ENCODE data around the gene CBX4. TPM values are rescaled to one million over a fixed set of nuclear protein-coding genes. Genes with fewer than 3 reads are reported as not detected.

Gene CBX4
- total and polyA plus RNA-seq, 2 of the 13 experiments (the other 11 are each of a cell fraction or from before 2014, with no cell fraction given), result 25.8 to 50.8 TPM

GRCh38 chr17:79798299-79799173, 40.7 kb downstream of the CBX4 start (continued):
- TF ChIP-seq MXD1 (CRISPR knock-in tag; IDR thresholded peaks at IDR 0.05) (no peak; the same call in 1 of the 2 replicates), ADNP (CRISPR knock-in tag; IDR thresholded peaks at IDR 0.05) (no peak), ZSCAN22 (CRISPR knock-in tag; IDR thresholded peaks at IDR 0.05) (0 out of 2 replicates have a peak, but pooled peaks have one; percentile 16), ZNF674 (CRISPR knock-in tag; IDR thresholded peaks at IDR 0.05; ENCODE audit: low read depth) (no peak), HMGA1 (CRISPR knock-in tag; conservative IDR thresholded peaks at IDR 0.05) (no peak), ZNF550 (CRISPR knock-in tag; IDR thresholded peaks at IDR 0.05; ENCODE audit: borderline replicate concordance) (0 out of 2 replicates have a peak, but pooled peaks have one; percentile 47), STAG1 (CRISPR knock-in tag; IDR thresholded peaks at IDR 0.05) (no peak), HIVEP1 (CRISPR knock-in tag; IDR thresholded peaks at IDR 0.05) (no peak), ZNF3 (CRISPR knock-in tag; IDR thresholded peaks at IDR 0.05) (no peak), NR2F2 (IDR thresholded peaks at IDR 0.05; ENCODE audit: borderline replicate concordance, low read depth) (no peak), ZNF441 (CRISPR knock-in tag; IDR thresholded peaks at IDR 0.05; ENCODE audit: borderline replicate concordance) (peak; percentile 69; the same call in 1 of the 2 replicates), EEA1 (CRISPR knock-in tag; IDR thresholded peaks at IDR 0.05; ENCODE audit: borderline replicate concordance) (peak; percentile 69; the same call in 1 of the 2 replicates), CEBPG (CRISPR knock-in tag; IDR thresholded peaks at IDR 0.05) (no peak), SIX1 (CRISPR knock-in tag; IDR thresholded peaks at IDR 0.05; ENCODE audit: borderline replicate concordance) (no peak), FOXO1 (CRISPR knock-in tag; IDR thresholded peaks at IDR 0.05) (no peak), RARG (CRISPR knock-in tag; IDR thresholded peaks at IDR 0.05; ENCODE audit: low read depth) (no peak), HHEX (CRISPR knock-in tag; IDR thresholded peaks at IDR 0.05) (no peak), GATA4 (IDR thresholded peaks at IDR 0.05; ENCODE audit: borderline replicate concordance, low read depth) (no peak), EP300 (IDR thresholded peaks at IDR 0.05; ENCODE audit: low read depth in 2 of 2, low read length in 2 of 2) (no peak), EP300 (CRISPR knock-in tag; IDR thresholded peaks at IDR 0.05; ENCODE audit: borderline replicate concordance) (no peak), YY1 (IDR thresholded peaks at IDR 0.05; ENCODE audit: insufficient read depth, insufficient replicate concordance, low read depth, low read length) (no peak), HDAC1 (CRISPR knock-in tag; IDR thresholded peaks at IDR 0.05) (no peak), ZSCAN20 (CRISPR knock-in tag; IDR thresholded peaks at IDR 0.05; ENCODE audit: borderline replicate concordance) (no peak), ZNF747 (CRISPR knock-in tag; IDR thresholded peaks at IDR 0.05; ENCODE audit: borderline replicate concordance) (0 out of 2 replicates have a peak, but pooled peaks have one; percentile 51), SP140L (CRISPR knock-in tag; IDR thresholded peaks at IDR 0.05; ENCODE audit: borderline replicate concordance) (no peak), ZNF570 (CRISPR knock-in tag; IDR thresholded peaks at IDR 0.05; ENCODE audit: borderline replicate concordance) (no peak), HOXA5 (CRISPR knock-in tag; IDR thresholded peaks at IDR 0.05) (0 out of 2 replicates have a peak, but pooled peaks have one; percentile 29), ZNF275 (CRISPR knock-in tag; IDR thresholded peaks at IDR 0.05; ENCODE audit: borderline replicate concordance) (0 out of 2 replicates have a peak, but pooled peaks have one; percentile 22)
- TF ChIP-seq, protein P1, sequence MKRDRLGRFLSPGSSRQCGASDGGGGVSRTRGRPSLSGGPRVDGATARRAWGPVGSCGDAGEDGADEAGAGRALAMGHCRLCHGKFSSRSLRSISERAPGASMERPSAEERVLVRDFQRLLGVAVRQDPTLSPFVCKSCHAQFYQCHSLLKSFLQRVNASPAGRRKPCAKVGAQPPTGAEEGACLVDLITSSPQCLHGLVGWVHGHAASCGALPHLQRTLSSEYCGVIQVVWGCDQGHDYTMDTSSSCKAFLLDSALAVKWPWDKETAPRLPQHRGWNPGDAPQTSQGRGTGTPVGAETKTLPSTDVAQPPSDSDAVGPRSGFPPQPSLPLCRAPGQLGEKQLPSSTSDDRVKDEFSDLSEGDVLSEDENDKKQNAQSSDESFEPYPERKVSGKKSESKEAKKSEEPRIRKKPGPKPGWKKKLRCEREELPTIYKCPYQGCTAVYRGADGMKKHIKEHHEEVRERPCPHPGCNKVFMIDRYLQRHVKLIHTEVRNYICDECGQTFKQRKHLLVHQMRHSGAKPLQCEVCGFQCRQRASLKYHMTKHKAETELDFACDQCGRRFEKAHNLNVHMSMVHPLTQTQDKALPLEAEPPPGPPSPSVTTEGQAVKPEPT (CRISPR knock-in tag; IDR thresholded peaks at IDR 0.05; ENCODE audit: low read depth), result no peak
